GM19328 (cell line): ENCODE results near the gene FBRSL1.
"Not testable (repeated sequence)": the region's sequence is repeated elsewhere in the genome, so short reads cannot be mapped to it uniquely, and the experiment has no call there.

ENCODE experiments used
- ATAC-seq: cut with Tn5 transposase; IDR thresholded peaks from one replicate; pipeline ENCODE4 v1.9.1; 2021; ENCODE audit warnings: mild to moderate bottlenecking, moderate library complexity; ENCODE audit not compliant: unreplicated experiment

Gene FBRSL1

DNA sequence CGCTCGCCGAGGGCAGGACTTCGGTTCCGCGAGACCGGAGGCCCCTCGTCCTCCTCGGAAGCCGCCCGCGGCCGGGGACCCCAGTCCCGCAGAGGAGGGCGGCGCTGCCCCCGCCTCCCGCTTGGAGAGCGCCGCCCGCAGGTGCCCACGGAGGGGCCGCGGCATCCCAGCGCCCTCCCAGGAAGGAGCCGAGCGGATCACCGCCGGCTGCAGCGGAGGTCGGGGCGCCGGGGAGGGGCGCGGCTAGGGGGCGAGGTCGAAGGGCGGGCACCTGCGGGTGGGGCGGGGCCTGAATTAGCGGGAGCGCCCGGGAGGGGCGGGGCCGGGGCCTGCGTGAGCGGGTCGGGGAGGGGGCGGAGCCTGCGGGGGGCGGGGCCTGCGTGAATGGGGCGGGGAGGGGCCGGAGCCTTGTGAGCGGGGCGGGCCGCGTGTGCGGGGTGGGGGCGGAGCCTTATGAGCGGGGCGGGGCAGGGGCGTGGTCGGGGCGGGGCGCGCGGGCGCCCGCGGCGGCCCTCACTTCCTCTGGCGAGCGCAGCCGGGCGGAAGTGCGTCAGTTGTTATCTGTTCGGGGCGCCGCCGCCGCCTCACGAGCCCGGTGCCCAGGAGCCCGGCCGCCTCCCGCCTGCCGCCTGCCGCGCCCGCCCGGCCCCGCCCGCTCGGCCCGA, at the start of gene FBRSL1:
TSS of gene FBRSL1 (plus strand) at position 550 of the 665 bp plus-strand sequence.
- ATAC-seq: peak; percentile 49

DNA sequence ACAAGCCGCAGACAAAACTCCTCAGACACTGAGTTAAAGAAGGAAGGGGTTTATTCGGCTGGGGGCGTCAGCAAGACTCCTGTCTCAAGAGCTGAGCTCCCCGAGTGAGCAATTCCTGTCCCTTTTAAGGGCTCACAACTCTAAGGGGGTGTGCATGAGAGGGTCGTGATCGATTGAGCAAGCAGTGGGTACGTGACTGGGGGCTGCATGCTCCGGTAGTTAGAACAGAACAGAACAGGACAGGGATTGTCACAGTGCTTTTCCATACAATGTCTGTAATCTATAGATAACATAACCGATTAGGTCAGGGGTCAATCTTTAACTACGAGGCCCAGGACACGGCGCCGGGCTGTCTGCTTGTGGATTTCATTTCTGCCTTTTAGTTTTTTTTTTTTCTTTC, 49.5 kb upstream of the FBRSL1 start:
- not testable (repeated sequence) for ATAC-seq

DNA sequence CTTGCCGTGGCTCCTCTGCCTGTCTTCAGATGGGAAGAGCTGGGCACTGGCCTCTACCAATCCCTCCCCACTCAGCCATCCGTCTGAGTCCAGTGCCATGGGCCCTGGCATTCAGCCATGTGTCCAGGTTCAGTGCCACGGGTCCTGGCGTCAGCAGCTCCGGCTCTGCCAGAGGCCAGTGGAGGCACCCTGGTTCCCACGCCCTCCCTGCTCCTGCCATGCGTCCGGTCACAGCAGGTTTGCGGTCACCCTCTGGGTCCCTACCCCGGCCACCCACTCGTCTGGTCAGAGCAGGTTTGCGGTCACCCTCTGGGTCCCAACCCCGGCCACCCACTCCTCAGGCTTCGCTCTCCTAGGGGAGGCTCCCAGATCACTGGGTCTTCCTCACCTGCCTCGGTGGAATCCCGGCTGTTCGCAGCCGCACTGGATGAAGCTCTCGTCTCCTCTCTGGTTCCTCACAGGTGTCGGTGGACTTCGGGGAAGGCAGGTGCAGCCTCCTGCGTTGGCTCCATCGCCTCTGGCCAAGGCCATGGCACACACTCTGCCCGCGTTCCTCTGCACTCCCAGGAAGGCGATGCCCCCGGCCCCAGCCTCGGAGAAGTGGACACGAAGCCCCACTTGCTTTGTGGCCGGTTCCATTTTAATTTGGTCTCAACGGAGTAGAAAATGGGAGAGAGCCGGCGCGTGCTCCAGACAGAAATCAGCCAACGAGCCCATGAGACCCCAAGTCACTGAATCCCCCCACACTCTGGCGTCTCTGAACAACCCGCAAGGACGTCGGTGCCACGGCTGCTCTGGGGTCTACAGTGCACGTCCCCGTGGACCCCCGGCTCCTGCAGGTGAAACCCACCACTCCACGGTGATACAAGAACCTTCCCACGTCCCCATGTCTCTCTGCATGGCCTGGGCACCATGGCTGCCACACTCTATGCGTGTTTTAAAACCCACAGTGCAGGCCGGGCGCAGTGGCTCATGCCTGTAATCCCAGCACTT, 47.8 kb upstream of the FBRSL1 start:
- no peak for ATAC-seq

DNA sequence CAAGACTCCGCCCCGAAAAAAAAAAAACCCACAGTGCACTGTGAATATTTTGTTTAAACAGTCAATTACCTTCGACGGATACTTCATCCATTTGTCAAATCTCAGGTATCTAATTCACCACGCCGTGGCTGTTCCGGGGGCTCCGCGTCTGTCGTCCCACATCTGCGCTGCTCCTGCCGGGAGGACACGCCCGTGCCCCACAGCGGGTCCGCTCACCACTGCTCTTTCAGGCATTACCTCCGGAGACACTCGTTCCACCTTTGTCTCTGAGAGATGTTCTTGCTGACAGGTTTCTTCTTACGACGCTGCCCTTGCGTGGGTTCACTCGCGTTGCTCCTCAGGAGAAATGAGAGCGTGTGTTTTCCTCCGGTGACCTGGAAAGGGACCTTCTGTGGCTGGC, 46.9 kb upstream of the FBRSL1 start:
- ATAC-seq: no peak

DNA sequence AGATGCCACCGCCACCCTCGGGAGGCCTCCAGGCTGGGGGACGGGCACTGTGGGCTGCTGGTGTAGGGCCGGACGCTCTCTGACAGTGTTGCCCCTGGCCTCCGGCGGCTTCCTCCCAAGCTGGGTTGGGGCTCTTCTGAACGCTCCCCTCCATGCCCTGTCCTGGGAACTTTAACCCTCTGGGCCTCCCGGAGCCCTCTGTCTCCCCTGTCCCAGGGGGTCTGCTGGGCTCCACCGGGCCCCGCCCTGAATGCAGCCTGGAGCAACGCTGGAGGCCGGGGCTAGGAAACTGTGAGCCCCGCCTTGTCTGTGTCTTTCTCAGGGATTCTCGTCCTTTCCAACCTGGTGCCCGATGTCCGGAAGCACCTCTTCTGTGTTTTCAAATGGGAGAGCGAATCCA, 45.7 kb upstream of the FBRSL1 start:
- ATAC-seq: no peak

DNA sequence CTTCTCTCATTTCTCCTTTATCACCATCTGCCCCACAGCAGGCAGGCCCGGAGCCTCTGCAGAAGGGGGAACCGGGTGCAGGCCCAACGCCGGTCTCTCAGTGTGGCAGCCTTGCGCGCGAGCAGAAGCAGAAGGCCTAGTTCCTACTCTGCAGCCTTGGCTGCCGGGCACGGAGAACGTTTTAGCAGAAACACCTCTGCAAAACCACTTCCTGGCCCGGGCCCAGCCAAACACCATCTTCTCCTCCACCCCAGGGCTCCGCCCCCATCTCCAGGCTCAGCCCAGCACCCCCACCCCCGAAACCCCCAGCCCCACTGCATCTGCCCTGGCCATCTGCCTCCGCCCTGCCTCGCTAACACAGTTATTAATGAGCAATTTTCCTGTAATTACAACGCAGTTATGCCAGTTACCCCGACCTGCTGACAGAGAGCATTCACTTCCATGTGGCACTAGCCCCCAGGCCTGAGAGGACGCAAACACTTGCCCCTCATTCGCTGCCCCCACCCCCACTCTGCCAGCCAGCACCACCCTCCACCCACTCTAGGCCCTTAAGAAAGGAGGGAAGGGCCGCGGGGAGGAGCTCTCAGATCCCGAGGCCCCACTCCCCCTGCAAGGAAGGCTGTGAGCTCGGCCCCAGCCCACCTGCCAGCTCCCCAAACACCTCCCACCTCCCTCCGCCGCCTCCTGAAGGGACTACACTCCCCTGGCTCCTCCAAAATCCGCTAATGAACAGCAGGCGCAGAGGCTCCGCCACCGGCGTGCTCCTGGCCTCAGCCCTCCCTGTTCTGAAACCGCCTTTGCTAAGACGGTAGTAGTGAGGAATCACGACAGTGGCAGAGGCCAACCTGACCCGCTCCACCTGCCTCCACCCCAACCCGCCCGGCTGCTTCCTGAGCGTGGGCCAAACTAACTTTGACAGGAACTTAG, 44.7 kb upstream of the FBRSL1 start:
- ATAC-seq: peak; percentile 49

DNA sequence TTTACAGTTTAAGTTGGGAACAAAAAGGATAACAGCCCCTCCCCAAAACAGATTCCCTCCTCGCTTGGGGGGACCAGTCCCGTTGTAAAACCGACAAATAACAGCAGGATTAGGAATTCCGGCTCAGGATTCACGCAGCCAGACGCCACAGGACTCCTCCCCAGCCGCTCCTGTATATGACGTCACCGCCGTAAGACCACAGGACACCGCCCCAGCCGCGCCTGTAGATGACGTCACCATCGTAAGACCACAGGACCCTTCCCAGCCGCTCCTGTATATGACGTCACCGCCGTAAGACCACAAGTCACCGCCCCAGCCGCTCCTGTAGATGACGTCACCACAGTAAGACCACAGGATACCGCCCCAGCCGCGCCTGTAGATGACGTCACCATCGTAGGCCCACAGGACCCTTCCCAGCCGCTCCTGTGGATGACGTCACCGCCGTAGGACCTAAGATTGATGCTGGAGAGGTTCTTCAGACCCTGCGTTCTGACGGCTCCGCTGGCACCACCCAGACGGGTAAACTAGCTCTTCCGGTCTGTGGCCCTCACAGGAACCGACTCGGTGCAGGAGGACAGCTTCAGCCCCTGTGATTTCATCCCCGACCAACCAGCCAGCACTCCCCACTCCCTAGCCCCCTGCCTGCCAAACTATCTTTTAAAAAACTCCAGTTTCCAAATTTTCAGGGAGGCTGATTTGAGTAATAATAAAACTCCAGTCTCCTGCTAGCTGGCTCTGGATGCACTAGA, 43.9 kb upstream of the FBRSL1 start:
- ATAC-seq: no peak

DNA sequence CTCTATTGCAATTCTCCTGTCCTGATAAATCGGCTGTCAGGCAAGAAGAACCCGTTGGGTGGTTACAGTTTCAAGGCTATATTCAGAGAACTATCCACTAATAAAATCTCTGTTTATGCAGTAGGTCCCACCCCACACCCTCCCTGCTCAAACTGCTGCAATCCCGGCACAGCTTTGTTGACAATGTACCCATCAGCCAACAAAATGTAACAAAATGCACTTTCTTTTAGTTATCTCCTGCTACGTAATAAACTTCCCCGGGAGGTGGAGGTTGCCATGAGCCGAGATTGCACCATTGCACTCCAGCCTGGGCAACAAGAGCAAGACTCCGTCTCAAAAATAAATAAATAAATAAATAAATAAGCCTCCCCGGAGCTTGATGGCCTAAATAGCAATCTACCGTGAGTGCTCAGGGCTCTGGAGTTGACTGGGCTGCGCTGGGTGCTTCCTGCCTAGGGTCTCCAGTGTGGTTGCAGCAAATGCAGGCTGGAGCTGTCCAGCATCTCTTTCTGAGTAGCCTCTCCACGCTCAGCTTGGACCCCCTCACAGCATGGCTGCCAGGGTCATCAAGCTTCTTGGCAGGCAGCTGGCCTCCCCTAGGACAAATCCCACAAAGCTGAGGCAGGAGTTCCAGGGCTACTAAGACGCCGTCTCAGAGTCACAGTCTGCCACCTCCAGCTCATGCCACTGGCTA, 43.2 kb upstream of the FBRSL1 start:
- ATAC-seq: no peak

DNA sequence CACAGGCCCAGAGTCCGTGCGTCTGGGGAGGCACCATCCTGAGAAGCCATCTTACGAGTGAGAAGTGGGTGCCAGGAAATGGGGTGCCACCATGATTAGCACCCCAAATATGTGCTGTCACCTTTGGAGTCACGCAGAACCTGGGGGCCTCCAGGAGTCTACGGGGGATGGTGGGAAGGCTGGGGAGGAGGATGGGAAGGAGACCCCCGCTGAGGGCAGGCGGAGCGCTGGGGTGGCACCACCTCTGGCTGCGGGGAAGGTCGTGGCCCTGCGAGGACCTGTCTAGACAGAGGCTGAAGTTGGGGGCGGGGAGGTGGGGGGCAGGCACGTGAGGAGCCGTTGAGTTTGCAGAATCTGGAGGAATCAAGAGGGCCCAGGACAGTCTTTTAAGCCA, 42.6 kb upstream of the FBRSL1 start:
- no peak for ATAC-seq

DNA sequence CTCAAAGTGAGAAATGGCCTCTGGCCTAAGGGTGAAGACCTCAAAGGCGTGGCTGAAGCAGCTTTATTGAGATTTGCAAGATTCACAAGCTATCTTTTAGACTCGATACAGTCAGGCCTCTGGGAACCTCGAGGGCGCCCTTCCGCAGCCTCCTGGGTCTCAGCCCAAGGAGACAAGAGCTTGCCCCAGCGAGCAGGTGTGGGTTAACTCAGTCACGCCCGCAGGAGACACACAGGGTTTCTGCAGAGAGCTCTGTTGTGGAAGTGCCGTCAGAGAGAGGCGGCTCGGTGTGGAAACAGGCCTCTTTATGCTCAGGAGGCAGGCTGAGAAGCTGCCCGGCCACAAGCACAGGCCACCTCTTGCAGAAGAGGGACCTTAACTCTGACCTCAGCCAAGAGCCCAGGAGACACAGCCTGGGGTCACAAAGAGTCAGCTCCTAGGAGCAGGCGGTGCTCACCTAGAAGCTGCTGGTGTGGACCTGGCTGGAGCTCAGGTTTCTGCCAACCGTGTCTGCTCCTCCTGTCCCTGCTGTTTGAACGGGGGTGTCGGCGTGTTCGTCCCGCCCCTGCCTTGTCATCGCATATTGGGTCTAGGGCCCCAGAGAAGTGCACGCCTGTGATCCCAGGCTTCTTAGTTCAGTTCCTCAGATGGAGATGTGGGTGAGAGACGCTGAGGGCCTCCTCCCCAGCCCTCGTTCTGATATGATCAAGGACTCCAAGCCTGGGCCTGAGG, 42.1 kb upstream of the FBRSL1 start:
- no peak for ATAC-seq

DNA sequence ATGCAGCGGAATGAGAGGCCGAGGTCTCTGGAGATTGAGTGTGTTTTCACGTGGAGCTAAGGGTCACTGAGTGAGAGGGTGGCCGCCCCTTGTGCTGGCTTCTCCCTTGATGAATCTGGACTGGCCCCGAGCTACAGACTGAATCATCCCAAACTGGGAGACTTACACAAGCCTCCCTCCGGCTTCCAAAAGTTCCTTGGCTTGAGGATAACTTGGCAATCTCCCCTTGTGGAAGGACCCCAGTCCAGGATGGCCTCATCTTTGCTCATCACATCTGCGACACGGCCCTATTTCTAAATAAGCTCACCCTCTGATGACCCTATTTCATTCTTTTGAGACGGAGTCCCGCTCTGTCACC, 41.5 kb upstream of the FBRSL1 start:
- no peak for ATAC-seq

DNA sequence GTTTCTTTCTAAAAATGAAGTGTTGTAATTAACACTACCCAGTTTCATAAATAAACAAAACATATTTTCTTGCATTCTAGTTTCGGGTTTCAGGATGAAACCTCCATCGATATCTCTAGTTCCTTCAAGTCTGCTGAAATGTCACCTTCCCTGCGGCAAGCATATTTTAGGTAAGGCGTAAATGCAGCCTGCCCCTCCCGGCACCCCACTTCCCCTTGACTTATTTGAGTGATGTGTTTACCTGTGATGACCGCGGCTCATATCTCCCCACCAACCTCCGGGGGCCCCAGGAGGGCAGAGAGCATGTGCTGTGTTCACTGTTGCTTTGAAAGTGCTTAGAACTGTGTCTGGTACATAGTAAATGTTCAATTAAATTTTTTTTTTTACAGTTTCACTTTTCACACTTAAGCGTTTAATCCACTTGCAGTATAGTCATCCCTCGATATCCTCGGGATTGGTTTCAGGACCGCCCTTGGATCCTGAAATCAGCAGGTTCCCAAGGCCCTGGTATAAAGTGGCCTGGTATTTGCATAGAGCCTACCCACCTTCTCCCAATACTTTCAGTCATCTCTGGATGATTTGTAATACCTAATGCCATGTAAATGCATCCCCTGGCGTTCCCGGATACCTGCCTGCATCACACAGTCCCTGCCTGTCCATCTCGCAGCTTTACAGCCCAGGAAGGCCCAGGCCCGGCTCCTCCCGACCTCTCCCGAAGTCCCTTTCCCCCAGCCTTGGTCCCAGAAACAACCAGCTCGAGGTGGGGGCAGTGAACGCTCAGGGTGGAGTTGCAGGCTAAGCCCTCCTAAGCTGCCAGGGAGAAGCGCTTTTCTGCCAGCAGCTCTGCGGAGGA, 40.2 kb upstream of the FBRSL1 start:
- peak; percentile 75 for ATAC-seq

DNA sequence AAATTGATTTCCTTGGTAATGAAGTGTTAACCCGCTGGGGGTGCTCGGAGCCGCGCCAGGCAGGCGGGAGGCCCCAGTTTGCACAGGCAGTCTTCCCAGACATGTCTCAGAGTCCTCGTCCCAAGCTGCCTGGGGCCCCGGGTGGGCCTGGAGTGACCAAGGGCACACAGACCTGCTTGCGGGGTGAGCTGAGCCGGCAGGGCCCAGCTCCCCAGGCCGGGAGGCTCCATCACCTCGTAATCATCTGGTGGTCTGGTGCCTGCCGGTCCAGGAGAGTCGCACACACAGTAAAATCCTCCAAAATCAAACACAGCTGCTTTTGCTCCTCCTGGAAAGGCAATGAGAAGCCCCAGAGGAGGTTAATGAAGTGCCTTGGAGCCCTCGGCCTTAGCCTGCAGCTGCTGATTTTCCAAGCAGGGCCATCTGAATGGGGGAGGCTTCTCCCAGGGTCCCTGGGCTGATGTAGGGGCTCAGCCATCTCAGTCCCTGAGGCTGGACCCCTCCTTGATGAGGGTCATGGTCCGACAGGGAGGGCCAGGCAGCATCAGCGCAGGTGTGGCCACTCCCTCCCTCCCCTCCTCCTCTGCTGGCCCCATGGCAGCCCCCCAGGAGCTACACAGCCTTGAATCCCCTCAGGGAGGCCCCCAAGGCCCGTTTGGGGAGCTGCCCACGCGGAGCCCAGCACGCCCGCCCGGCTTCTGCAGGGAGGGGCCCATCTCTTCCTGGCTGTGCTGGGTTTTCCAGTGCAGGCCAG, 39.4 kb upstream of the FBRSL1 start:
- ATAC-seq: no peak

DNA sequence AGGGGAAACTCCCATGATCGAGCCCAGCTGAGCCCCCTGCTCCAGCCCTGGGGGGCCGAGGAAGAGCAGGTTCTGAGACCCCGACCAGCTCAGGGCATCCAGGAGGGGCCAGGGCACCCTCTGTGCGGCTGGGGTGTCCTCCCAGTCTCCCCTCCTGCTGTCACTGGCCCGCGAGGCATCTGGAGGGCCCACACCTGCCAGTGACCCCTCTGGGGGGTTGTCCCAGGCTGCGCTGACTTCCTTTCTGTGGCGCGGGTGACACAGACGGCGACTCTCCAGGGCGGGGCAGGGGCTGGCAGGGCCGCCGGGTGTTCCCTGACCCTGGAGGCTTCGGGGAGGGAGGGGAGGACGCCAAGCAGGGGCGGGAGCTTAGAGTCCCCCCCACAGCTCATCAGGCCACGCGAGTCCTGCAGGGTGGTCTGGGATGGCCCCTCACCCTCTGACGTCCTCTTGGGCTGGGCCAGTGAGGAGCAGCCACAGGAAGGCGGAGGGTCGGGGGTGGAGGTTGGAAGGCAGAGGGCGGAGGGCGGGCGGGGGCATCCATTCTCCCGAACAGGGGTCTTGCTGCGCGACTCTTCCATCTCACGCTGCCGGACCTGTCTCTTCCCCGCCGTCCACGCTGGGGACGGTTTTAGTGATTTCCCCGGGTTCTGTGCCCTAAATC, 38.6 kb upstream of the FBRSL1 start:
- ATAC-seq: no peak

DNA sequence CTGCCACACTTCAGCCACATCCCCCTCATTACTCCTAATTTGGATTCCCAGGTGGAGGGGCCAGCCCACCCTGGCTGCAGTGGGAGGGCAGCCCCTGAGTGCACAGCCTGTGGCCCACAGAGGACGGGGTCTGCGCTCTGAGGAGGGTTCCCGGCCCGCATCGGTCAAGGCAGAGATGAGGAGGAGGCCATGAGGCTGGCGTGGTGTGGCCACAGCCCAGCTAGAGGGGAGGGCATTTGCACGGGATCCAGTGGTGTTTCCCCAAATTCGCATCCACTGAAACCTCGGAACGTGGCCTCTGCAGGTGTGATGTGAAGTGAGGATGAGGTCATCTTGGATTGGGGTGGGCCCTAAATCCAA, 38.1 kb upstream of the FBRSL1 start:
- no peak for ATAC-seq

DNA sequence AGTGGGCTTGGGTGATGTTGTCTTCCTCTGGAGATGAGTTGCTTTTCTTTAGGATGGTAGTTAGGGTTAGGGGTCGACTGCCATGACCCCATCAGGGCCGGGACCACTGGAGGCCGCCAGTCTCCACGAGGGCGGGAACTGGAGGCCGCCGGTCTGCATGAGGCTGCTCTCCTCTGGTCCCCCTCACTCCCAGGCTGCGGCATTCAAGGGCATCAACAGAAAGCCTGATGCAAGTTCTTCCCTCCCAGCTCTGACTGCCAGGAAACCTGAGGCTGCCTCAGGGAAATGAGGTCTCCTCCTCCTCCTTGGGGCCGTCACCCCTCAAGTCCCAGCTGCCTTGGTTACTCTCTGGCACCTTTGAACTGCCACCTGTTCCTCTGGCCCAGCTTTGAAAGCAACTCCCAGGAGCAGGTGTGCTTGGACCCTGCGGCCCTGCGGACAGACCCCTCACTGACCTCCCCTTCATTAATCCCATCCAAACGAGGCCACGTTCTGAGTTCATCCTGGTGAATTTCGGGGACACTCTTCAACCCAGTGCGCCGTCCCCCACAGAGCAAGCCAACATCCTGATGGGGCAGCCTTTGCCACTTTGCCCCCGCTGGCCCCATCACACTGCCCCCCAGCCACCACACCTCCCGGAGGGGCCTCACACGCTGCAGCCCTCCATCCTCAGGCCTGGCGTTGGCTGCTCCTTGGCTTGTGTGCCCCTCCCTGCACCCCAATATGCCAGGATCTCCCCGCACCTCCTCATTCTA, 37.2 kb upstream of the FBRSL1 start:
- no peak for ATAC-seq
